CD4-positive, alpha-beta T cell treated with Interleukin-15 for 1 hour (primary cell): Measurements from ENCODE around the gene GBP7.
A peak's percentile ranks its signal among the peaks of the same experiment; 100 is the strongest.

ENCODE experiments used
- DNase-seq: peaks from one replicate; pipeline ENCODE4 v3.0.0-alpha.2; 2020

The GBP7 gene

GRCh38 chr1:89104687-89105086, 71.1 kb downstream of the GBP7 start:
- DNase-seq = no peak

- no peak for DNase-seq
Observed at GRCh38 chr1:89104147-89104546, 71.7 kb downstream of the GBP7 start.

- no peak for DNase-seq
Observed at GRCh38 chr1:89102021-89102420, 73.8 kb downstream of the GBP7 start.

- no peak for DNase-seq
Observed at GRCh38 chr1:89100412-89100811, 75.4 kb downstream of the GBP7 start.

- DNase-seq = no peak
Observed at GRCh38 chr1:89098857-89099256, 76.9 kb downstream of the GBP7 start.

- DNase-seq = no peak
Observed at GRCh38 chr1:89095737-89096136, 80.1 kb downstream of the GBP7 start.

- DNase-seq = no peak
Observed at GRCh38 chr1:89089962-89090361, 85.8 kb downstream of the GBP7 start.

- DNase-seq = no peak
Observed at GRCh38 chr1:89088572-89088971, 87.2 kb downstream of the GBP7 start.

- DNase-seq = no peak
Observed at GRCh38 chr1:89087241-89087640, 88.6 kb downstream of the GBP7 start.

GRCh38 chr1:89085781-89086180, 90.0 kb downstream of the GBP7 start:
- DNase-seq = peak; percentile 48
